Kidney glomerular epithelial cell (primary cell): ENCODE data around the gene GSG1L.

ENCODE experiments used
- DNase-seq: peaks from one replicate; lab custom pipeline; 2025; lab: John Stamatoyannopoulos, UW

The GSG1L gene

DNA sequence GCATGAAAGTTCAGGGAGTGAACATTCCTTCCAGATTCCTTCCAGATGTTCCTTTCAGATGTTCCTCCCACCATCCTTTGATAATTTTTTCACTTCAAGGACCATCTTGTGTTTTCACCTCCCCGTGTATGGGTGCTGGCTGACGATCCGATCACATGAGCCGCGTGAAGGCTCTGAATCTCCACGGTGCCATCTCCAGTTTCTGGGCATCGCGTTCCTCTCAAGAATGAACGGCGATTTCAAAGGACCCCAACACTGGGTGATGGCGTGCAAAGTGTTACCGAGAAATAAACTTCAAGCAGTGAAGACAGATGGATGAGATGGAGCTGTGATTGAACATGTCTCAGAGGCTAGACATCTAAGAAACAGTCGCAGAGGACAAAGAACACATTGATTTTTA is 245.3 kb downstream of the GSG1L start:
- no peak for DNase-seq

DNA sequence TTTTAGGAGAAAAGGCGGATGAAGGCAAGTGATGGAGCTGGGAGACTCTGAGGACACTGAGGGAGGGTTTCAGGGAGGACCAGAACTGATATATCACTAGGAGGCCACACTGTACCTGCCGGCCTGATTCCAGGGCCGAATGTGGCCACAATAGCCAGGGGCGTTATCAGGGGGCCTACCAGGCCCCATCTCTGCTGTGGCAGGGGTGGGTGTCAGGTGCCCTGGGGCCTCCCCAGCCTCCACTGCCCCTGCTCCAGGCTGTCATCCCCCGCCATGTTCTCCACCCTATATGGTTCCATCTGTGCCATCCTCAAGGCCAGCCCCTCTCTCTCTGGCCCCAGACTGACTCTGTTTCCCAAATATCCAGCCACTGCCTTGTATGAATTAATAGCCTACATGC is 246.5 kb downstream of the GSG1L start:
- DNase-seq, result no peak

DNA sequence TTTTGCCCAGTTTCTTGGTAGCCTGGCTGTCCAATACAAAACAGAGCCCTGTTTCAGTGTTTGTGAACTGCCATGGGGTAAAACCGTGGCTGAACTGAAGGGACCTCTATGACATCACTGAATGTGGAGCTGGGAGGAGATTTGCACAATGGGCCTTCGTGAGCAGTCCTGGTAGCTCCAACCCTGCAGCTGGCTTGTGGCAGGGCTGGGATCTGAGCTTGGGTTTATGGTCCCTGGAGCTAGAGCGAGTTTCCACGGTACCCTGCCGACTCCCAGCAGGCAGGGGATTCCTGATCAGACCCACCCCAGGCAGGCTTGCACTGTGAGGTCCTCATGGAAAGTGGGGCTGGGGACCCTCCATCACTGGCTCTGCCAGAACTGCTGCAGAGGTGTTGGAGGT is 247.0 kb downstream of the GSG1L start:
- no peak for DNase-seq

DNA sequence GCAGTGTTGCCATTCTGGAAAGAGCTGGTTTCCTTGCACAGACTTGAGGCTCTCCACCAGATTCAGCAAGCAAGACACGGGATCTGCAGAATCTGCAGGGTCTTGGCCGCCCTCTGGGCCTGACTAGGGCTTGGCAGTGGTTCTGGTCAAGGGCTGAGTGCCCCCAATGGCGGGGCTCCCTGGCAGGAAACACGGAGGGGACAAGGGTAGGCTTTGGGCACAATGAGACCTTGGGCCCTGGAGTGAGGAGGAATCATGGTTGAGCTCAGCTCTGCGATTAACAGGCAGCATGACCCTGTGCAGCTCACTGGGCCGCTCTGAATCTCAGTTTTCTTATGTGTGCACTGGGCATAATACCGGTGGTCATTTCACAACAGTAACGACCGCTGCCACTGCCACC is 249.9 kb downstream of the GSG1L start:
- no peak for DNase-seq

DNA sequence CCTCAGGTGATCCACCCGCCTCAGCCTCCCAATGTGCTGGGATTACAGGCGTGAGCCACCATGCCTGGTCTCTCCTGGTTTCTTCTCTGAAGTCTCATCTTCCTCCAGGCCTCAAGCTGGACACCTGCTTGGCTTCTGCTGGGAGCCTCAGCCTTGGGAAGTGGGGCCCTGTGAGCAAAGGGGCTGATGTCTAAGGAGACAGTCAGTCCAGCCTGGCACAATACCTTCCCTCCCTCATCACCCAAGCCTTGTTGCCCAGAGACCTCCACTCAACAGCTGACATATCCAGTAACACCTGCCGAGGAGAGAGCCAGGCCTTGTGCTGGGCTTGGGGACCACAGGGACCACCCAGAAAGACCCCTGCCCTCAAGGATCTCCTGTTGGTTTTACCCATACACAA is 251.6 kb downstream of the GSG1L start:
- no peak for DNase-seq

DNA sequence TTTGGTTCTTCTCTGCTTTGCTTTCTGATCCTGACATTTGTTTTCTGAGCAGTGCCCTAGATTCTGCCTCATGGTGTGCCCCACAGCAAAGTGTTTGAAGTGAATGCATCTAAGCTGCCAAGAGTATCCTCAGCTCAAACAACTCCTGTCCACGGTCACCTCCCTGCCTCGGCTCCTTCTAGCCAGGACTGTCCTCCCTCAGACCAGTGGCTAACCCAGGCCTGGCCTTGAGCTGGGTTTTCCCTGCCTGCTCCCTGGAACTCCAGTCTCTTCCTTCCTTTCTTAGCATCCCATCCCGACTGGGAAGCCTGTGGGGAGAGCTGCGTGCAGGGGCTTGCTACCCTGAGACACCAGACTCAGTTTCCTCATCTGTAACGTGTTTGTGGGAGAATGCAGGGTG is 256.5 kb downstream of the GSG1L start:
- no peak for DNase-seq

DNA sequence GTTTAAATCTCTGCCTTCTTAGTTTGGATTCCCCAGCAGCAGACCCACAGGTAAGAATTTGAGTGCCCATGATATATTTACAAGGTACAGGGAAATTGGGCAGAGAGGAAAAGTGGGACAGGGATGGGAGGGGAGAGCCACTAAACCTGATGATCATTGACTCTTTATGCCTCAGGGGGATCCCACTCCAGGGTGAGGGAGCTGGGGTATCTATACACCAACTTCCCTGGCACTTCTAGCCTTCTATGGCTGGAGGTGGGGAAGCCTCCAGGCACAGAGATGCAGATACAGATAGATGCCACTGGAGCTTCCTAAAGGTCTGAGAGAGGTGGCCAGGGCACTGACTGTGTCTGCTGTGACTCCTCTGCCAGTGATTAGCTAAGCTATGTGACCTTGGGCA is 257.1 kb downstream of the GSG1L start:
- no peak for DNase-seq

DNA sequence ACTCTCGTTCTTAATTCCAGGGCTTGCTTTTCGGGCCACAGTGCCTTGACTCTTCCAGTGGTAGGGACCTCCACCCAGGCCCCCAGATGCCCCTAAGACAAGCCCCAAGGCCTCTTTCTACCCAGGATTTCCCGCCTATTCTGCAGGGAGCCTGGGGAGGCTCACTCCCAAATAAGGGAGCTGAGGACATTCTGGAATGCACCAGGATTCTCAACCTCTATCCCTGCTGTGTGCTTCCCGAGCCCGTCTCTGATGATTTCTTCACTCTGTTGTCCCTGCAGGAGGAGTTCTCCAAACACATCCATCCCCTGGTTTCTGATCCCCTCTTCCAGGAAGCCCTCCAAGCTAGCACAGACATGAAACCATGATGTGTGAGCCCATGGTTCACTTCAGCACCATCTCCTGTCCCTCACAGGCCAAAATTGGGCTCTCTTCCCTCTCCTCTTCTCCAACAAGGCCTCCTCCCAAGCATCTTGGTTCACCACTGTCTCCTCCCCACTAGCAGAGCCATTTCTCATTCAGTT is 257.6 kb downstream of the GSG1L start:
- no peak for DNase-seq

DNA sequence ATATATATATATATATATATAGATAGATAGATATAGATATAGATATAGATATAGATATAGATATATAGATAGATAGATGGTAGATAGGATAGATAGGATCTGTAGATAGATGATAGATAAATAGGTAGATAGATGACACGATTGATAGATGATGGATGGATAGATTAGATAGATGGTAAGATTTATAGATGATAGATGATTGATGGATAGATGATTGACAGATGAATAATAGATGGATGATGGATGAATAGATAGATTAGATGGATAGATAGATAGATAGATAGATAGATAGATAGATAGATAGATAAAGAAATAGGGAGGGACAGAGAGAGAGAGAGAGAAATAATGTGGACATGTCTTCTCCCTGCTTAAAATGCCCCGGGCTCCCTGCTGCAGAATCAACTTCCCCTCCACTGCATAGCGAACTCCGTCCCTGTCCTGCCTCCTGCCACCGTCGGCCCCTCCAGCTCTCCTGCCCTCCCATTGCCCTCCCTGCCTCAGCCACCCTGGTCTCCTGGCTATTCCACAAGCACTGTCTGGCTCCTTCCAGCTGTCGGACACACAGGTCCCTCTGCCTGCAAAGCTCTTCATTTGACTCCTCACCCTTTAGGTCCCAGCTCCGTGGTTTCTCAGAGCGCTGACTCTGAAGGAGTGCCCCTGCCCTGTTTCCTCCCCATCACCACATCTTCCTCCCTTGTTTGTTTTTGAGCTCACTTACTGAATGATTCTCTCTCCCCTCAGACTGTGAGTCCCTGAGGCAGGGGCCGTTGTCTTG is 259.6 kb downstream of the GSG1L start:
- DNase-seq, result no peak

DNA sequence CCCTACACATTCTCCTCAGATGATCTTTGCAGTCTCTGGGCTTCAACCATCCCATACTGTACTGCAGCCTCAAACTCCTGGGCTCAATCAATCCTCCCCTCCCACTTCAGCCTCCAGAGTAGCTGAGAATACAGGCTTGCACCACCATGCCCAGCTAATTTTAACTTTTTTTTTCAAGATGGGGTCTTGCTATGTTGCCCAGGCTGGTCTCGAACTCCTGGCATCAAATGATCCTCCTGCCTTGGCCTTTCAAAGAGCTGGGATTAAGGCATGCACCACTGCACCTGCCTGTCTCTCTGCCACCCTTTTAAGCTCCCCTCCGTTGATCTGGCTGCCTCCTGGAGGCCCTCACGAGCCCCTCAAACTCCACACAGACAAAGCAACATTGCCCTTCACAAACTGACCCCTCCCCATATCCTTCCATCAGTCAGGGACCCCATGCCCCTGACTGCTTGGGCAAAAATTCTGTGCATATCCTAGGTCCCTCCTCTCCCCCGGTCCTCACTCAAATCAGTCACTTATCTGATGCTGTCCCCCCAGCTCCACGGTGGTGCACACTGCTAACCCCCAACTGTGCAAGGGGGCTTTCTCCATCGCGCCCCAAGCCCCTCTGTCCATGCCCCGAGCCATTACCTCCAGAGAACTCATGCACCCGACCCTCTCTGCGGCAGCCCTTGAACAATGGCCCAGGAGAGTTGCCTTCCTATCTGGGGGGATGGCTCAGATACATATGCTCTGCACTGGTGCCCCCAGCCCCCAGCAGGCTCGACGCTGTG is 260.7 kb downstream of the GSG1L start:
- no peak for DNase-seq

DNA sequence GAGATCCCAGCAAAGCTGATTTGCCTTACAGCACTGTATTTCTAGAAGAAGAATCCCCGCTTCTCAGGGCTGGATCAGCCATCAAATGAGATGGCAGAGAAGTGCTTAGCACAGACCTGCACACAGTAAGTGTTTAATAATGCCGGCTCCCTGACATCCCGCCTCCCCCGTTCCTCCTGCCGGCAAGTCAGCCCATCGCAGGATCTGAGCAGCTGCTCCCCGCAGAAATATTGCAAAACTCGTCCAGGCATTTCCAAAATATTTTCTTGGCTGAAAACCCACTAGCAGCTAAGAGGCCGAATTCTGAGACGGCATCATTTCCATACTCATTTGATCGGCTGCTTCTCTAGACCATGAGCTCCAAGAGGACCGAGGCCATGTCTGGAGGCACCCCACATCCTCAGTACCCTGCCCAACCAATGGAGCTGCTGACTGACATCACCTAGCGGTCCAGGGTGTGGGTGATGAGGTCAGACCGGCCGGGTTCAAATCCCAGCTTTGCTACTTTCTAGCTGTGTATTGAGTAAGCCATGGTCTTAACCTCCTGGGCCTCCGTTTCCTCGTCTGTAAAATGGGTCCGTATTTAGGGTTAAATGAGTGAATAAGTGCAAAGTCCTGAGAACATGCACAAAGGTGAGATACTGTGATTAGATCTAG is 262.1 kb downstream of the GSG1L start:
- DNase-seq, result no peak

DNA sequence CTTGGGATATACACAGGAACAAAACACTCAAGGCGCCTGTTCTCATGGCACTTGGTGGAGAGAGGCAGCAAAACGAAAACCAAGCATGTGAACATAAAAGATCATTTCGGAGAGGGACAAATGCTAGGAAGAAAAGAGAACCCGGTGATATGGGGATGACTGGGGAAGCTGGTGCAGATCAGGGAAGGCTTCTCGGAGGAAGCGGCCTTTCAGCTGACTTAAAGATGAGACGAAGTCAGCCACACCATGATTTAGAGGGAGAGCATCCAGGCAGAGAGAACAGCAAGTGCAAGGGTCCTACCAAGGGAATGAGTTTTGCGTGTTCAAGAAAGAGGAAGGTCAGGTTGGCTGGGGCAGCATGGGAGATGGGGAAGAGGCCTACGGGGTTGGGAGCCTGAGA is 262.7 kb downstream of the GSG1L start:
- DNase-seq, result no peak

DNA sequence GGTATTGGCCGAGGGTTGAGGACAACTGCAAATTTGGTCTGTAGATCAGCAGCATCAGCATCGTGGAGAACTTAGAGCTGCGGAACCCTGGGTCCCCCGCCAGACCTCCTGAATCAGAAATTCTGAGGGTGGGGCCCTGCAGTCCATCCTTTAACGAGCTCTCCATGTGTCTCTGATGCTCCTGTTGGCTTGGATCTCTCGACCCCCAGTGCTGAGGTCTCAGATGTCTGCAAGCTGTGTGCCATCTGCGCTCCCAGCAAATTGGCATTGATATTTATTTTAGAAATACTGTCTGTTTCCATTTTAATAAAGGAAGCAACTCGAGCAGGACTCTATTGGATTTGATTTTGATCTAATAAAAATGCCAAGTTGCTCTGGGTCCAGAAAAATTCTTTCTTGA is 263.6 kb downstream of the GSG1L start:
- DNase-seq, result no peak

DNA sequence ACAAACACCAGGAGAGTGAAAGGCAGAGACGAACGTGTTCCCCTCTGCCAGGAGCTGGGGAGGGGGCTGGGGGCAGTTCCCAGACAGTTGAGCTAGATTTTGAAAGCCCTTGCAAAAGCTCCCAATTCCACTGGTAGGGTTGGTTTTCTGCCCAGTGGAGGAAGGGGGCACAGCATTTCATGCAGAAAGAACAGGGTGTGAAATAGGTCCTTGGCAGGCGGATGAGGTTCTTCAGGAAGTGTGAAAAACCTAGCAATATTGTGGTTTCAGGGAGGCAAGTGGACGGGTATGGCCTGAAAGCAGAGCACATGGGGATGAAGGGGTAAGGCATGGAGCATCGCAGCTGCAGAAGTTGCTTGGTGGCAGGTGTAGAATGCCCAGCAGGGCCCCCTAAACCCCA is 265.3 kb downstream of the GSG1L start:
- no peak for DNase-seq

DNA sequence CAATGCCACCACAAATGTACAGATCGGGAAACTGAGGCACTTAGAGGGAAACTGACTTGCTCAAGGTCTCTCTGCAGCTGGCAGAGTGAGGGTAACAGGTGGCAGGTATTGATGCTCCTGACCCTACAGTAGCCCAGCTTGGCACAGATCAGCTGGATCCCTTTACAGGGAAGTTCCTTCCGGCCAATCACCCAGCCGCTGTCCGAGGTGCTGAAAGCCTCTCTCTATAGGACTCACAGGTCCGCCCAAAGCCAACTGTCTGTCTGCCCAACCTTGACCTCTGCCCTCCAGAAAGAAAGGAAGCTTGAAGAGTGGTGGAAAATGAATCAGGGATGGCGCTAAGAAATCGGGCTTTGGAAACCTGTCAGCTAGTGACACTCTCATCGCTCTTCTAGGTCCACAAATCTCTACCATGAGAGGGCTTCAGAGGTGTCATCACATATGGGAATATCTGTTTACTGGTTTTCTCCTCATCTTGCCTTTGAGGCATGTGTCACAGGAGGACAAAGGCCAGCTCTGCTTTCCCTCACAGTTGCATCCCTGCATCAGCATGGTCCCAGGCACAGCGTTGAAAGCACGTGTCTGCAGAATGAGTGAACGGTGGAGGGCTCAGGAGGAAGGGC is 267.4 kb downstream of the GSG1L start:
- DNase-seq, result peak; percentile 25

DNA sequence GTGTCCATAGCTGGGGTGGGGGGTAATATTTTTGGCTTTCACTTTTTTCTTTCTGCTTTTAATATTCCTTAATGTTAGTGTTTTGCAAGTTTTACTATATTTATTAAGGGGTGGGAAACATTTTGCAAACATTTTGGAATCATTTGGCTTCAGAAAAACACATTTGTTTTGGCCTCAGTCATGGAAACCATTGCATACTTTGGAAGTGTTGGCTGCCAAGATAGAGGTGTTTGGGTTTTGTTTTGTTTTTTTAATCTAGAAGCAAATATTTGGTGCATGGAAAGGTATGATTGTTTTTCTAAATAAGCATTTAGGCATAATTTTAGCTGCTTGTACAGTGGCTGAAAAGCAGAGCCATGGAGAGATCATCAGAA is 270.3 kb downstream of the GSG1L start:
- DNase-seq, result no peak

DNA sequence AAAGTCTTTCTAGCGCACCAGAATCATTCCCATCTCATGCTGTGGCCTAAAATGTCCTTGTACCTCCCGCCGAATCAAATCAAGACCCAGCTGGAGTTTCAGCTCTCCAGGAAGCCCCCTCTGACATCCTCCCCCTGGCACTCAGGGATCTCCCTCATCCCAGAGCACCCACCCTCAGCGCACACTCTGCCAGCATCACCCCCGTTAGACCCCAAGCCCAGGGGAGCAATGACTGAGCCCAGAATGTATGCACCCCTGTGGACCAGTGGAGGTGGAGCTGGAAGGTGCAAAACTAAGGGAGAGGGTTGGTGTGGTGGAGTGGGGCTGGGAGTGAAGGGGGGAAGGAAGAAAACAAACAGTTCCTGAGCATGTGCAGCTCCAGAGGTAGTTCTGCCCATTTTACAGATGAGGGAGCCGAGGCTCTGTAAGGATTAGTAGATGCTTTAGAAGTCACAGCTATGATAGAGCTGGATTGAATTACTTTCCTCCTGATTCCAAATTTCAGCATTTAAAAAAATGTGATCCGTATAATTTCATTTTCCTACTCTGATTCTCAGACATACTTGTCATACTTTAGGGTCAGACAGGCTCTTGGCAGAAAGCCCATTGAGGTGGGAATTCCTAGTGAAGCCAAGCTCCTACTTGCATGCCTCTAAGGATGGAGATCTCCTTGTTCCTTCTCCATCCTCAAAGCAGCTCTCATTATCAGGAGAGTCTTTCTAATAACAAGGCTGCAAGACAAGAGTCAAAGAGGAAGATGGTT is 270.8 kb downstream of the GSG1L start:
- no peak for DNase-seq

DNA sequence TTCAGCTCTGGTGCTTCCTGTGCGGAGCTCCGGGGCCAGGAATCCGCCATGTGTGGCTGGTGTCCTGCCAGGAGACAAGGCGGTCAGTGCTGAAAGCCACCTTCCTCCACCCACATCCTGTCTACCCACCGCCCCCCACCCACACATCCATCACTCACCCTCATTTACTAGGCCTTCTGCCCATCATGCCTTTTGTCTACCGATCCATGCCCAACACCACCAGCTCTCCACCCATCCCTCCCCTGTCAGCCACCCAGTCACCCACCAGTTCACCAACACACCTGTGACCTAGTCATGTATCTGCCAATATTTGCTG is 272.2 kb downstream of the GSG1L start:
- DNase-seq, result no peak

DNA sequence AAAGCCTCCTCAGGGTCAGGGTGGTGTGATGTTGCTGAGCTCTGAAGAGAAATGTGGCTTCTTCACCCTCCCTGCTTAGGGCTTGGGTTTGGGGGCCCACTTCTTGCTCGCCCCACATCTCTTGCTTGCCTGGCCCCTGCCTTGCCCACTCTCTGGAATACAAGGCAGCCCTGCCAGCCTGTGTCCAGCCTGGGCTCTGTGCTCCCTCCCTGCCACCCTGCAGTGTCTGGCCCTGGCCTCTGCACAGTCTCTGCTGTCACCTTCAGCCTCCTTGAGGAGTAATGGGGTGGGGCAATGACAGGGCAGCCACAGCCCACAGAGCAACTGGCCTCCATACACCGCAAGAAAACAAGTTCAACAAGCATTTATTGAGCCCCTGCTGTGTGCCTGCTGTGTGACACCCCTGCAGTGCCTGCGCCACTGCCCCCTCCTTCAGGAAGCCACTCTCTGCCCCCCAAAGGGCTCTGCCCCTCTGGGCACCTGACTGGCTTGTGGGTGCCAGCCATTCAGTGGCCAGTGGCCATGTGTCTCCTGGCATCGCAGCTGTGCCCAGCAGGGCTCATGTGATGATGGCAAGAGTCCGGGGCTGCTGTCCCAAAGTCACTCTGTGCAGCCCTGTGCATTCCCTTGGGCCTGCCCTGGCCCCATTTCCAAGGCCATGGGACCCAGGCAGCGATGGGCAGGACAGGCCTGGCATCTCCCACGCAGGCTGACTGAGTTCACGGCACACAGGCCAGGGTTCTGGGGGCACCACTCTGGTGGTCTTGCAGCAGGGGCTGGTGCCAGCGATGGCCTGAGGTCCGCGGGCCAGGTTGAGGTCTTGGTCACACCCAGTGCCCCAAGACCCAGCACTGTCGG is 272.7 kb downstream of the GSG1L start:
- DNase-seq, result no peak

DNA sequence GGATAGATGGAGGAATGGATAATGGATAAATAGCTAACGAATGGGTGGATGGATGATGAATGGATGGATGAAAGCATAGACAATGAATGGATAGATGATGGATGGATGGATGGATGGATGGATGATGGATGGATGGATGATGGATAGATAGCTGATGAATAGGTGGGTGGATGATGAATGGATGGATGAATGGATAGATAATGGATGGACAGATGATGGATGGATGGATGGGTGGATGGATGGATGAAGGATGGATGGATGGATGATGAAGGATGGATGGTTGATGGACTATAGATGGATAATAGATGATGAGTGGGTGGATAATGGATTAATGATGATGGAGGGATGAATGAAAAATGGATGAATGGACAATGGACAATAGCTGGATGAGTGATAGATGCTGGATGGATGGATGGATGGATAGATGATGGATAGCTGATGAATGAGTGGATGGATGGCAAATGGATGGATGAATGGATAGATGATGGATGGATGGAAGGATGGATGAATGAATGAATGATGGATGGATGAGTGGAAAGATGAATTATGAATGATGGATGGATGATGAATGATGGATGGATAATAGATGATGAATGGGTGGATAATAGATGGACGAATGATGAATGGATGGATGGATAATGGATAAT is 273.8 kb downstream of the GSG1L start:
- DNase-seq, result no peak
